Parathyroid adenoma (tissue), 2 donors: ENCODE measurements around the gene PKN1.

Experiments used
- H2AFZ ChIP-seq: fragments of 300-600 bp; sonication (generic); one replicate; pipeline ENCODE4 v1.7.0; 2017; ENCODE audit warnings: antibody characterized with exemption, mild to moderate bottlenecking
- H3K27ac ChIP-seq: fragments of 300-600 bp; sonication (generic); one replicate; pipeline ENCODE4 v1.7.0; 2017
- H3K27me3 ChIP-seq: fragments of 300-600 bp; sonication (generic); one replicate; pipeline ENCODE4 v1.7.0; 2017; ENCODE audit warnings: low read length; ENCODE audit not compliant: control insufficient read depth, insufficient read depth
- H3K36me3 ChIP-seq: fragments of 300-600 bp; sonication (generic); one replicate; pipeline ENCODE4 v1.7.0; 2017; ENCODE audit warnings: low read length; ENCODE audit not compliant: control insufficient read depth, insufficient read depth
- H3K4me1 ChIP-seq: fragments of 300-600 bp; sonication (generic); one replicate; pipeline ENCODE4 v1.7.0; 2017; ENCODE audit warnings: control low read depth
- H3K4me2 ChIP-seq: fragments of 300-600 bp; sonication (generic); one replicate; pipeline ENCODE4 v1.7.0; 2017; ENCODE audit warnings: low read length
- H3K4me3 ChIP-seq: fragments of 300-600 bp; sonication (generic); one replicate; pipeline ENCODE4 v1.7.0; 2017; ENCODE audit warnings: low read depth, low read length
- H3K79me2 ChIP-seq: fragments of 300-600 bp; sonication (generic); one replicate; pipeline ENCODE4 v1.7.0; 2017; ENCODE audit warnings: control low read depth
- H3K9ac ChIP-seq: fragments of 300-600 bp; sonication (generic); one replicate; pipeline ENCODE4 v1.7.0; 2017; ENCODE audit warnings: mild to moderate bottlenecking
- H3K9me3 ChIP-seq: fragments of 300-600 bp; sonication (generic); one replicate; pipeline ENCODE4 v1.7.0; 2017; ENCODE audit warnings: low read length; ENCODE audit not compliant: control insufficient read depth
- TF ChIP-seq, protein P1 (sequence below): fragments of 300-600 bp; sonication (generic); IDR thresholded peaks from one replicate; pipeline ENCODE4 v1.7.0; 2017; ENCODE audit warnings: antibody characterized with exemption, mild to moderate bottlenecking
- donor health status: primary hyperparathyroidism.

Gene PKN1

DNA sequence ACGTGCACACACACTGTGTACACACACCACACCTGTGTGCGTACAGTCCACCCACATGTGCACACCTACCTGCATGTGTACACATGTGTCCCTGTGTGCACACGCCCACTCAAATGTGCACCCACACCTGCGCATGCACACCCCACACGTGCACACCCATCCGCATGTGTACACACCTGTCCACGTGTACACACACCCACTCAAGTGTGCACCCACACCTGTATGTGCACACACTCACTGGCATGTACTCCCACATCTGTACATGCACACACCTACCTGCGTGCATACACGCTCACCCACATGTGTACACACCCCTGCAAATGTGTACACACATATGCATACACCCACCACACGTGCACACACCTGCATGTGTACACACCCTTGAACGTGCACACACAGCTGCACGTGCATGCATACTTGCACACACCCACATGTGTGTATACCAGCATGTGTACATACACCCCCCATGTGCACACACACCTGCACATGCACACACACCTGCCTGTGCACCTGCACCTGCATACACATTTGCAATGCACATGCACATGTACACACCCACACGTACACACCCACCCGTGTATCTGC, 10.6 kb downstream of the PKN1 start:
- Histone ChIP-seq H3K79me2 (peaks cover 7% of the 10 kb centered on the region), H3K4me3 (no peak overlapping the region), H3K27me3 (no peaks in the 10 kb centered on the region), H3K27ac (no peak overlapping the region), H3K4me2 (no peak overlapping the region), H3K9me3 (no peaks in the 10 kb centered on the region), H3K9ac (no peak overlapping the region), H3K4me1 (no peaks in the 10 kb centered on the region), H3K36me3 (no peaks in the 10 kb centered on the region), H2AFZ (no peak overlapping the region)
- TF ChIP-seq, protein P1, sequence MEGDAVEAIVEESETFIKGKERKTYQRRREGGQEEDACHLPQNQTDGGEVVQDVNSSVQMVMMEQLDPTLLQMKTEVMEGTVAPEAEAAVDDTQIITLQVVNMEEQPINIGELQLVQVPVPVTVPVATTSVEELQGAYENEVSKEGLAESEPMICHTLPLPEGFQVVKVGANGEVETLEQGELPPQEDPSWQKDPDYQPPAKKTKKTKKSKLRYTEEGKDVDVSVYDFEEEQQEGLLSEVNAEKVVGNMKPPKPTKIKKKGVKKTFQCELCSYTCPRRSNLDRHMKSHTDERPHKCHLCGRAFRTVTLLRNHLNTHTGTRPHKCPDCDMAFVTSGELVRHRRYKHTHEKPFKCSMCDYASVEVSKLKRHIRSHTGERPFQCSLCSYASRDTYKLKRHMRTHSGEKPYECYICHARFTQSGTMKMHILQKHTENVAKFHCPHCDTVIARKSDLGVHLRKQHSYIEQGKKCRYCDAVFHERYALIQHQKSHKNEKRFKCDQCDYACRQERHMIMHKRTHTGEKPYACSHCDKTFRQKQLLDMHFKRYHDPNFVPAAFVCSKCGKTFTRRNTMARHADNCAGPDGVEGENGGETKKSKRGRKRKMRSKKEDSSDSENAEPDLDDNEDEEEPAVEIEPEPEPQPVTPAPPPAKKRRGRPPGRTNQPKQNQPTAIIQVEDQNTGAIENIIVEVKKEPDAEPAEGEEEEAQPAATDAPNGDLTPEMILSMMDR, result no peak

DNA sequence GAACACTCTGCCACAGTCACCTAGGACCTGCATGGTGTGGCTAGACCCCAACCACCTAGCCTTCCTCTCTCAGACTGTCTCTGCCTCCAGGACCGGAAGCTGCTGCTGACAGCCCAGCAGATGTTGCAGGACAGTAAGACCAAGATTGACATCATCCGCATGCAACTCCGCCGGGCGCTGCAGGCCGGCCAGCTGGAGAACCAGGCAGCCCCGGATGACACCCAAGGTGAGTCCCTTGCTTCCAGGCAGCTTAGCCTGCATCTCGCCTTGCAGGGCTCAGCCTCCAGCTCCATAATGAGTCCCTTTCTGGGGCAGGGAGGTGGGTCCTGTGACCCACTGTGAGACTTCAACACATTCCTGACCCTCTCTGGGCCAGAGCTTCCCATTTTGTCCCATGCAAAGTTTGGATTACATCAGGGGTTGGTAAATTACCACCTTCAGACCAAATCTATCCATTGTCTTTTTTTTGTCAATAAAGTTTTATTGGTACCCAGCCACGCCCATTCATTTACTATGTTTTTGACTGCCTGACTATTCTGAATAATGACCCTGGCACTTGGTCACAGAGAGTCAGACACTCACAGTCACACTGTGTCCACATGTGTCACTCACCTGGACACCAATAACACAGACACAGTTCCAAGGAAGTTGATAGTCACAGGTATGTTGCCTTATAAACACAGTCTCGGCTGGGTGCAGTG, 13.4 kb downstream of the PKN1 start:
- Histone ChIP-seq H3K9me3 (no peaks in the 10 kb centered on the region), H3K36me3 (no peaks in the 10 kb centered on the region), H3K79me2 (peaks cover 6% of the 10 kb centered on the region), H3K4me2 (no peak overlapping the region), H2AFZ (no peak overlapping the region), H3K4me3 (no peak overlapping the region), H3K27ac (no peak overlapping the region), H3K9ac (no peak overlapping the region), H3K4me1 (no peaks in the 10 kb centered on the region), H3K27me3 (no peaks in the 10 kb centered on the region)
- TF ChIP-seq, protein P1, result no peak

DNA sequence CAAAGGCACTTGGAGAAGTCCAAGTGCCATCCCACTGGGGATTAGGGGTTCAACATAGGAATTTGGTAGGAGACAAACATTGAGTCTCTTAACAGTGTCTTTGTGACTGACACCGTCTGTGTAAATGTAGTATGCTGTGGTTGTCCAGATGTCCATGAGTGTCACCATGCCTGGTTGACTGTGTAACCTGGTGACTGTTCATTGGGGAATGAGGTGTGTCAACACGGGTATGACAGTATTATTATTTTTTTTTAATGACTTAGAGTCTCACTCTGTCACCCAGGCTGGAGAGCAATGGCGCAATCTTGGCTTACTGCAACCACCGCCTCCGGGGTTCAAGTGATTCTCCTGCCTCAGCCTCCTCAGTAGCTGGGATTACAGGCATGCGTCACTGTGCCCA, 16.2 kb downstream of the PKN1 start:
- Histone ChIP-seq H3K27ac (no peak overlapping the region), H3K4me3 (no peak overlapping the region), H3K36me3 (no peaks in the 10 kb centered on the region), H3K79me2 (peaks cover 4% of the 10 kb centered on the region), H3K4me1 (no peaks in the 10 kb centered on the region), H3K4me2 (no peak overlapping the region), H2AFZ (no peak overlapping the region), H3K9me3 (no peaks in the 10 kb centered on the region), H3K27me3 (no peaks in the 10 kb centered on the region), H3K9ac (no peak overlapping the region)
- TF ChIP-seq, protein P1, result no peak

DNA sequence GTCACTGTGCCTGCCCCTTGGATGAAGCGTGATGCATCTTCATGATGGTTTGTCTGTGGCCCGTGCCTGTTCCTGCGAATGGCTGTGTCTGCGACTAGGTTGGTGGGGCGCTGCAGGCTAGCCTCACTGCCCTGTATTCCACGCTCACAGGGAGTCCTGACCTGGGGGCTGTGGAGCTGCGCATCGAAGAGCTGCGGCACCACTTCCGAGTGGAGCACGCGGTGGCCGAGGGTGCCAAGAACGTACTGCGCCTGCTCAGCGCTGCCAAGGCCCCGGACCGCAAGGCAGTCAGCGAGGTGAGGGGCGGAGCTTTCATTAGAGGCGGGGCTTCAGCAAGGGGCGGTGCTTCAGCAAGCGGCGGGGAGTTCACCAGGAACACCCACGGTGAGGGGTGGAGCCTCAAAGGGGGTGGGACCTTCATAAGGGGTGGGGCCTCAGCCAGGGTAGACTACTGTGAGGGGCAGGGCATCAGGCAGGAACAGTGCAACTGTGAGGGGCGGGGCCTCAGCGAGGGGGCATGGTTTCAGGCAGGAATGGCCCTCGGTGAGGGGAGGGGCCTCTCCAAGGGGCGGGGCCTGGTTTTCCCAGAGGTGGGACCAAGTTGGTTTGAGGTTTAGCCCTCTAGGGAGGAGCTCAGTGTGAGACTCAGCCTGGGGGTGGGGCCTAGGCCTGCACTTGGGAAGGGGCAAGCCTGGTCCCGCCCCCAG, 17.2 kb downstream of the PKN1 start:
- Histone ChIP-seq H3K27me3 (no peaks in the 10 kb centered on the region), H3K9me3 (no peaks in the 10 kb centered on the region), H3K4me3 (no peak overlapping the region), H3K36me3 (no peaks in the 10 kb centered on the region), H3K4me1 (no peaks in the 10 kb centered on the region), H3K79me2 (peaks cover 4% of the 10 kb centered on the region), H3K4me2 (no peak overlapping the region), H3K9ac (no peak overlapping the region), H2AFZ (no peak overlapping the region), H3K27ac (no peak overlapping the region)
- TF ChIP-seq, protein P1, result no peak
